Neural progenitor cell (in vitro differentiated cells): ENCODE data around the gene ASB2.

ENCODE experiments used
- EZH2 ChIP-seq: fragments of 200-600 bp; sonication (generic); IDR thresholded peaks from 2 replicates; pipeline ENCODE4 v1.6.1; 2017; ENCODE audit warnings: antibody characterized with exemption, mild to moderate bottlenecking, moderate library complexity
- EZH2phosphoT487 ChIP-seq: fragments of 200-600 bp; sonication (generic); IDR thresholded peaks from 2 replicates; pipeline ENCODE4 v1.6.1; 2017; ENCODE audit warnings: antibody characterized with exemption
- TF ChIP-seq, protein P1 (sequence below): fragments of 200-600 bp; sonication (generic); IDR thresholded peaks from 2 replicates; pipeline ENCODE4 v1.5.1; 2017; ENCODE audit warnings: antibody characterized with exemption, mild to moderate bottlenecking

DNA sequence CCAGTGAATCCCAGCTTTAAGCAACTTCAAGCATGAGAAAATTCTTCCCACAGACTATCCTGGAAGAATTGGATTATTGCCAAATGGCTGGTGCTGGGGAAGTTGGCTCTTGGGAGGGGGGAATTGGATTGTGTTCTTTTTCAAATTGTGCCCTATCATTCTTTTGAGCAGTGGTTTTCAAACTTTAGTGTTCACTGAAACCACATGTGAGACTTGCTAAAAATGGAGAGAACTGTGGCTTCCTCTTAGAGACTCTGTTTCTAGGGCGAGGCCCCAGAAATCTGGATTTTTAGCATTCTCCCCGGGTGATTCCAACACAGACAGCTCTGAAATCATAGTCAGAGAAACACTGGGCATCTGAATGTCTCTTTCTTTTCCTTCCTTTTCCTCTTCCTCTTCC, 35.4 kb upstream of the ASB2 start:
- TF ChIP-seq, protein P1, sequence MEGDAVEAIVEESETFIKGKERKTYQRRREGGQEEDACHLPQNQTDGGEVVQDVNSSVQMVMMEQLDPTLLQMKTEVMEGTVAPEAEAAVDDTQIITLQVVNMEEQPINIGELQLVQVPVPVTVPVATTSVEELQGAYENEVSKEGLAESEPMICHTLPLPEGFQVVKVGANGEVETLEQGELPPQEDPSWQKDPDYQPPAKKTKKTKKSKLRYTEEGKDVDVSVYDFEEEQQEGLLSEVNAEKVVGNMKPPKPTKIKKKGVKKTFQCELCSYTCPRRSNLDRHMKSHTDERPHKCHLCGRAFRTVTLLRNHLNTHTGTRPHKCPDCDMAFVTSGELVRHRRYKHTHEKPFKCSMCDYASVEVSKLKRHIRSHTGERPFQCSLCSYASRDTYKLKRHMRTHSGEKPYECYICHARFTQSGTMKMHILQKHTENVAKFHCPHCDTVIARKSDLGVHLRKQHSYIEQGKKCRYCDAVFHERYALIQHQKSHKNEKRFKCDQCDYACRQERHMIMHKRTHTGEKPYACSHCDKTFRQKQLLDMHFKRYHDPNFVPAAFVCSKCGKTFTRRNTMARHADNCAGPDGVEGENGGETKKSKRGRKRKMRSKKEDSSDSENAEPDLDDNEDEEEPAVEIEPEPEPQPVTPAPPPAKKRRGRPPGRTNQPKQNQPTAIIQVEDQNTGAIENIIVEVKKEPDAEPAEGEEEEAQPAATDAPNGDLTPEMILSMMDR, result no peak
- TF ChIP-seq EZH2, result no peak
- no peak for TF ChIP-seq EZH2phosphoT487
